H1 (cell line): ENCODE results near the gene PTGIS. TPM values are rescaled to one million over a fixed set of nuclear protein-coding genes. Genes with fewer than 3 reads are reported as not detected.
A peak's percentile ranks its signal among the peaks of the same experiment; 100 is the strongest.

Experiments used
- ASH2L ChIP-seq: fragments of 200-600, 300-600 bp; sonication (generic); IDR thresholded peaks from one replicate; pipeline ENCODE4 v1.7.1; 2017; ENCODE audit warnings: low read length
- BACH1 ChIP-seq: IDR thresholded peaks from 2 replicates; pipeline ENCODE4 v1.6.1; 2012; ENCODE audit warnings: low read length, improper control_type of control experiment
- BCL11A ChIP-seq, 2 experiments: IDR thresholded peaks; one replicate each; pipeline ENCODE4 v1.6.1; 2011; ENCODE audit warnings: low read depth in 2 of 2, low read length in 2 of 2, mild to moderate bottlenecking in 2 of 2
- CHD1 ChIP-seq: IDR thresholded peaks from 2 replicates; pipeline ENCODE4 v1.6.1; 2012; ENCODE audit warnings: low read depth, low read length, improper control_type of control experiment
- CHD2 ChIP-seq: IDR thresholded peaks from 2 replicates; pipeline ENCODE4 v1.6.1; 2012; ENCODE audit warnings: low read length, improper control_type of control experiment
- CREB1 ChIP-seq: IDR thresholded peaks from 2 replicates; pipeline ENCODE4 v1.6.1; 2012; ENCODE audit warnings: inconsistent platforms
- EP300 ChIP-seq, 2 experiments: IDR thresholded peaks; 1 replicate in 1 of 2; 2 replicates in 1 of 2; pipeline ENCODE4 v1.6.1; 2011 to 2012; ENCODE audit warnings: low read depth in 2 of 2, low read length in 2 of 2, mild to moderate bottlenecking in 2 of 2, borderline replicate concordance in 1 of 2, inconsistent platforms in 1 of 2, moderate library complexity in 1 of 2
- HDAC6 ChIP-seq: IDR thresholded peaks from one replicate; pipeline ENCODE4 v1.7.1; 2012; ENCODE audit warnings: low read depth, mild to moderate bottlenecking, inconsistent platforms, low read length, moderate library complexity
- KDM5A ChIP-seq: fragments of 200-600 bp; IDR thresholded peaks from 2 replicates; pipeline ENCODE4 v1.7.1; 2012; ENCODE audit warnings: mild to moderate bottlenecking, low read length, inconsistent platforms, mixed read lengths
- MAFK ChIP-seq: IDR thresholded peaks from 2 replicates; pipeline ENCODE4 v1.6.1; 2012; ENCODE audit warnings: low read depth, mild to moderate bottlenecking, improper control_type of control experiment, low read length
- NANOG ChIP-seq: IDR thresholded peaks from 2 replicates; pipeline ENCODE4 v1.6.1; 2011; ENCODE audit warnings: low read length, low read depth, mild to moderate bottlenecking, inconsistent platforms; ENCODE audit not compliant: insufficient read depth, poor library complexity, severe bottlenecking
- NRF1 ChIP-seq: IDR thresholded peaks from 2 replicates; pipeline ENCODE4 v1.6.1; 2011; ENCODE audit warnings: mild to moderate bottlenecking, low read depth, low read length, improper control_type of control experiment
- RBBP5 ChIP-seq: IDR thresholded peaks from 2 replicates; pipeline ENCODE4 v1.7.1; 2012; ENCODE audit warnings: low read depth, mild to moderate bottlenecking, inconsistent platforms, low read length, moderate library complexity, borderline replicate concordance
- RXRA ChIP-seq: IDR thresholded peaks from 2 replicates; pipeline ENCODE4 v1.6.1; 2011; ENCODE audit warnings: low read depth, mild to moderate bottlenecking, low read length, moderate library complexity; ENCODE audit not compliant: insufficient read depth
- SAP30 ChIP-seq: fragments of 300-600 bp; sonication (generic); IDR thresholded peaks from 2 replicates; pipeline ENCODE4 v1.7.1; 2012; ENCODE audit warnings: low read length, moderate library complexity, mild to moderate bottlenecking, inconsistent platforms; ENCODE audit not compliant: insufficient read depth, insufficient replicate concordance
- SIX5 ChIP-seq: IDR thresholded peaks from 2 replicates; pipeline ENCODE4 v1.6.1; 2011; ENCODE audit warnings: mild to moderate bottlenecking, low read depth, low read length
- TAF7 ChIP-seq: optimal IDR thresholded peaks from 2 replicates; pipeline ENCODE3; 2011; ENCODE audit warnings: low read depth, mild to moderate bottlenecking, inconsistent platforms, low read length, moderate library complexity, borderline replicate concordance
- TBP ChIP-seq: IDR thresholded peaks from 2 replicates; pipeline ENCODE4 v1.6.1; 2011; ENCODE audit warnings: low read depth, low read length, improper control_type of control experiment
- polyA plus RNA-seq, 7 experiments: library from polyadenylated mRNA; depleted of rRNA in 3 of 7; stranded (reverse) in 5 of 7; unstranded in 2 of 7; fragments of >200 nt in 5 of 7; fragments of 200-250 nt in 2 of 7; gene quantifications; 1 replicate in 5 of 7; 2 replicates in 1 of 7; 4 replicates in 1 of 7; pipeline versions ENCODE4 v1.2.1 to v1.2.3, GENCODE V29; 2011 to 2013; ENCODE audit warnings: missing spikeins in 2 of 7, mixed read lengths in 2 of 7
- total RNA-seq: library from RNA; stranded (reverse); fragmentation: NEBNext Ultra II Directional; extraction: Animal tissue kit (Norgen Biotek cat#: 25700); gene quantifications from 2 replicates; pipeline ENCODE4 v1.2.1, GENCODE V29; 2021
- TF ChIP-seq, protein P1 (sequence below), 3 experiments: IDR thresholded peaks; 1 replicate in 2 of 3; 2 replicates in 1 of 3; pipeline versions ENCODE4 v1.5.1 to v1.6.1; 2011; ENCODE audit warnings: low read length in 3 of 3, mild to moderate bottlenecking in 3 of 3, inconsistent platforms in 2 of 3, low read depth in 1 of 3, moderate library complexity in 1 of 3; ENCODE audit not compliant: insufficient read depth in 1 of 3; ENCODE audit errors: control extremely low read depth in 1 of 3
- TF ChIP-seq, protein P2 (sequence below): IDR thresholded peaks from 2 replicates; pipeline ENCODE4 v1.6.1; 2011; ENCODE audit warnings: low read length, improper control_type of control experiment

The PTGIS gene
- total and polyA plus RNA-seq, 2 of the 8 experiments (the other 6 are each of a cell fraction or from before 2014, with no cell fraction given), result 29.9 to 35.5 TPM

GRCh38 chr20:49610691-49611538 lies 43.0 kb upstream of the PTGIS start (continued):
- TF ChIP-seq SAP30 (no peak), EP300 (IDR thresholded peaks at IDR 0.05; ENCODE audit: borderline replicate concordance in 1 of 2, low read depth in 2 of 2, low read length in 2 of 2) (0 out of 3 replicates have a peak, but pooled peaks of 1 of the 2 experiments have one; percentile 31), CREB1 (peak; percentile 65), RBBP5 (no peak), BCL11A (IDR thresholded peaks at IDR 0.05; ENCODE audit: low read depth in 2 of 2, low read length in 2 of 2) (no peak), SIX5 (no peak), NRF1 (no peak), BACH1 (peak; percentile 61; the same call in 1 of the 2 replicates), TAF7 (peak; percentile 93), ASH2L (peak; percentile 51), NANOG (no peak), CHD1 (no peak), CHD2 (peak; percentile 41; the same call in 1 of the 2 replicates), HDAC6 (no peak), RXRA (no peak), MAFK (no peak), TBP (no peak), KDM5A (no peak)
- TF ChIP-seq, protein P1, sequence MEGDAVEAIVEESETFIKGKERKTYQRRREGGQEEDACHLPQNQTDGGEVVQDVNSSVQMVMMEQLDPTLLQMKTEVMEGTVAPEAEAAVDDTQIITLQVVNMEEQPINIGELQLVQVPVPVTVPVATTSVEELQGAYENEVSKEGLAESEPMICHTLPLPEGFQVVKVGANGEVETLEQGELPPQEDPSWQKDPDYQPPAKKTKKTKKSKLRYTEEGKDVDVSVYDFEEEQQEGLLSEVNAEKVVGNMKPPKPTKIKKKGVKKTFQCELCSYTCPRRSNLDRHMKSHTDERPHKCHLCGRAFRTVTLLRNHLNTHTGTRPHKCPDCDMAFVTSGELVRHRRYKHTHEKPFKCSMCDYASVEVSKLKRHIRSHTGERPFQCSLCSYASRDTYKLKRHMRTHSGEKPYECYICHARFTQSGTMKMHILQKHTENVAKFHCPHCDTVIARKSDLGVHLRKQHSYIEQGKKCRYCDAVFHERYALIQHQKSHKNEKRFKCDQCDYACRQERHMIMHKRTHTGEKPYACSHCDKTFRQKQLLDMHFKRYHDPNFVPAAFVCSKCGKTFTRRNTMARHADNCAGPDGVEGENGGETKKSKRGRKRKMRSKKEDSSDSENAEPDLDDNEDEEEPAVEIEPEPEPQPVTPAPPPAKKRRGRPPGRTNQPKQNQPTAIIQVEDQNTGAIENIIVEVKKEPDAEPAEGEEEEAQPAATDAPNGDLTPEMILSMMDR (IDR thresholded peaks at IDR 0.05; ENCODE audit: control extremely low read depth in 1 of 3, insufficient read depth in 1 of 3, low read depth in 1 of 3, low read length in 3 of 3), result peak; percentile 86 to 99 (median 95)
- TF ChIP-seq, protein P2, sequence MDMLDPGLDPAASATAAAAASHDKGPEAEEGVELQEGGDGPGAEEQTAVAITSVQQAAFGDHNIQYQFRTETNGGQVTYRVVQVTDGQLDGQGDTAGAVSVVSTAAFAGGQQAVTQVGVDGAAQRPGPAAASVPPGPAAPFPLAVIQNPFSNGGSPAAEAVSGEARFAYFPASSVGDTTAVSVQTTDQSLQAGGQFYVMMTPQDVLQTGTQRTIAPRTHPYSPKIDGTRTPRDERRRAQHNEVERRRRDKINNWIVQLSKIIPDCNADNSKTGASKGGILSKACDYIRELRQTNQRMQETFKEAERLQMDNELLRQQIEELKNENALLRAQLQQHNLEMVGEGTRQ, result 0 out of 2 replicates have a peak, but pooled peaks have one; percentile 13
